SK-N-MC (cell line): ENCODE data around the gene ARAP2.

ENCODE experiments used
- EZH2 ChIP-seq: fragments of 200-600 bp; sonication (generic); IDR thresholded peaks from one replicate; pipeline ENCODE4 v1.6.1; 2017; ENCODE audit warnings: antibody characterized with exemption
- POLR2AphosphoS5 ChIP-seq: IDR thresholded peaks from 2 replicates; pipeline ENCODE4 v1.6.1; 2012; ENCODE audit warnings: mild to moderate bottlenecking, low read depth, low read length, borderline replicate concordance

GRCh38 chr4:36020351-36020750, 224.0 kb downstream of the ARAP2 start:
- TF ChIP-seq EZH2 (no peak), POLR2AphosphoS5 (no peak)
